Osteoblast (primary cell): ENCODE results near the gene MYL6. TPM values are rescaled to one million over a fixed set of nuclear protein-coding genes. Genes with fewer than 3 reads are reported as not detected.

Source experiments
- DNase-seq: peaks from one replicate; pipeline ENCODE4 v3.0.0; 2011; ENCODE audit warnings: low spot score, mixed read lengths; ENCODE audit not compliant: insufficient read length; ENCODE audit errors: missing footprints
- H2AFZ ChIP-seq: 2 replicates; pipeline ENCODE4 v1.6.0; 2011; ENCODE audit warnings: mild to moderate bottlenecking, low read length
- H3K27ac ChIP-seq: 2 replicates; pipeline ENCODE4 v1.5.1; 2011; ENCODE audit warnings: mild to moderate bottlenecking, low read depth, low read length, moderate library complexity
- H3K27me3 ChIP-seq: 2 replicates; pipeline ENCODE4 v1.6.0; 2012; ENCODE audit warnings: mild to moderate bottlenecking, control low read depth, inconsistent platforms, low read length, moderate library complexity; ENCODE audit not compliant: insufficient read depth
- H3K36me3 ChIP-seq: 2 replicates; pipeline ENCODE4 v1.5.1; 2011; ENCODE audit warnings: mild to moderate bottlenecking, low read length, control low read depth, moderate library complexity; ENCODE audit not compliant: insufficient read depth
- H3K4me1 ChIP-seq: 2 replicates; pipeline ENCODE4 v1.5.1; 2011; ENCODE audit warnings: mild to moderate bottlenecking, low read length, control low read depth, moderate library complexity; ENCODE audit not compliant: insufficient read depth
- H3K4me2 ChIP-seq: 2 replicates; pipeline ENCODE4 v1.6.0; 2011; ENCODE audit warnings: mild to moderate bottlenecking, low read length; ENCODE audit not compliant: insufficient read depth
- H3K4me3 ChIP-seq: fragments of 200-600 bp; sonication (generic); 3 replicates; pipeline ENCODE4 v1.5.1; 2012; ENCODE audit warnings: mild to moderate bottlenecking, low read length, inconsistent platforms; ENCODE audit not compliant: insufficient read depth
- H3K79me2 ChIP-seq: 2 replicates; pipeline ENCODE4 v1.6.0; 2012; ENCODE audit warnings: mild to moderate bottlenecking, low read length, control low read depth, inconsistent platforms; ENCODE audit not compliant: insufficient read depth
- H3K9me3 ChIP-seq: 2 replicates; pipeline ENCODE4 v1.5.1; 2011; ENCODE audit warnings: low read depth, low read length, control low read depth
- H4K20me1 ChIP-seq: 2 replicates; pipeline ENCODE4 v1.6.0; 2012; ENCODE audit warnings: mild to moderate bottlenecking, low read length, control low read depth; ENCODE audit not compliant: insufficient read depth
- CTCF ChIP-seq: IDR thresholded peaks from 2 replicates; pipeline ENCODE4 v1.5.1; 2011; ENCODE audit warnings: mild to moderate bottlenecking, low read depth, low read length, moderate library complexity; ENCODE audit errors: extremely low read depth
- total RNA-seq: library from RNA; depleted of rRNA; stranded (reverse); fragments of >200 nt; gene quantifications from 2 replicates; pipeline ENCODE4 v1.2.3, GENCODE V29; 2012

MYL6 gene
- total RNA-seq, 1 donor = 873 TPM

- Histone ChIP-seq H3K36me3 (peaks cover 41% of the 10 kb centered on the region), H3K27me3 (no peaks in the 10 kb centered on the region), H3K79me2 (no peaks in the 10 kb centered on the region), H3K27ac (no peak overlapping the region), H4K20me1 (peaks cover 13% of the 10 kb centered on the region), H2AFZ (no peak overlapping the region), H3K9me3 (no peaks in the 10 kb centered on the region), H3K4me1 (peaks cover 11% of the 10 kb centered on the region), H3K4me3 (no peak overlapping the region), H3K4me2 (no peak overlapping the region)
- no peak for TF ChIP-seq CTCF
- peak; percentile 31 for DNase-seq
Observed at GRCh38 chr12:56204275-56204674, 46.1 kb downstream of the MYL6 start.

GRCh38 chr12:56205445-56205844 lies 47.3 kb downstream of the MYL6 start:
- Histone ChIP-seq H3K9me3 (no peaks in the 10 kb centered on the region), H4K20me1 (peaks cover 18% of the 10 kb centered on the region)

GRCh38 chr12:56206452-56207166 lies 48.5 kb downstream of the MYL6 start:
- no peak overlapping the region for H2AFZ ChIP-seq
- DNase-seq = peak; percentile 71
- peaks cover 11% of the 10 kb centered on the region for H3K4me1 ChIP-seq
- H3K4me3 ChIP-seq = no peak overlapping the region
- peaks cover 58% of the 10 kb centered on the region for H3K36me3 ChIP-seq
- peak; percentile 66 for TF ChIP-seq CTCF
- H3K27ac ChIP-seq = peak overlapping the region; percentile 34
- peaks cover 3% of the 10 kb centered on the region for H3K79me2 ChIP-seq
- no peaks in the 10 kb centered on the region for H3K9me3 ChIP-seq
- peak overlapping the region; percentile 11 for H3K4me2 ChIP-seq
- H4K20me1 ChIP-seq = peaks cover 18% of the 10 kb centered on the region
- H3K27me3 ChIP-seq = no peaks in the 10 kb centered on the region

More at GRCh38 chr12:56205445-56205844, 47.3 kb downstream of the MYL6 start:
- Histone ChIP-seq H3K36me3 (peaks cover 49% of the 10 kb centered on the region), H3K79me2 (peaks cover 3% of the 10 kb centered on the region), H3K4me1 (peaks cover 11% of the 10 kb centered on the region), H3K27ac (no peak overlapping the region), H3K4me2 (no peak overlapping the region), H3K4me3 (no peak overlapping the region), H3K27me3 (no peaks in the 10 kb centered on the region), H2AFZ (no peak overlapping the region)
- peak; percentile 25 for DNase-seq
- TF ChIP-seq CTCF = no peak

GRCh38 chr12:56208006-56208405 lies 49.8 kb downstream of the MYL6 start:
- H3K36me3 ChIP-seq = peaks cover 70% of the 10 kb centered on the region
- no peak for TF ChIP-seq CTCF
- no peak overlapping the region for H3K4me3 ChIP-seq
- no peaks in the 10 kb centered on the region for H3K9me3 ChIP-seq
- no peak overlapping the region for H3K27ac ChIP-seq
- peaks cover 7% of the 10 kb centered on the region for H3K79me2 ChIP-seq
- H3K4me2 ChIP-seq = no peak overlapping the region
- H3K4me1 ChIP-seq = peaks cover 11% of the 10 kb centered on the region
- H2AFZ ChIP-seq = no peak overlapping the region
- H3K27me3 ChIP-seq = no peaks in the 10 kb centered on the region
- peaks cover 18% of the 10 kb centered on the region for H4K20me1 ChIP-seq
- no peak for DNase-seq

Other genes with a start within 250 kb of the MYL6 start
- gene PYM1, start 230.5 kb upstream of the MYL6 start, total RNA-seq = 25.0 and 31.5 TPM in 2 replicates
- 32.6 and 36.5 TPM in 2 replicates for gene DGKA, start 227.2 kb upstream of the MYL6 start, total RNA-seq
- 0.59 and 0.72 TPM in 2 replicates for gene PMEL, start 192.3 kb upstream of the MYL6 start, total RNA-seq
- gene CDK2, start 191.5 kb upstream of the MYL6 start, total RNA-seq = 13.0 and 13.4 TPM in 2 replicates
- 82.9 and 87.5 TPM in 2 replicates for gene RAB5B, start 184.3 kb upstream of the MYL6 start, total RNA-seq
- gene SUOX, start 161.1 kb upstream of the MYL6 start, total RNA-seq = 12.3 and 13.0 TPM in 2 replicates
- gene IKZF4, start 137.3 kb upstream of the MYL6 start, total RNA-seq = 1.2 and 2.5 TPM in 2 replicates
- 162 and 459 TPM in 2 replicates for gene RPS26, start 116.4 kb upstream of the MYL6 start, total RNA-seq
- 1.1 and 2.4 TPM in 2 replicates for gene ERBB3, start 78.2 kb upstream of the MYL6 start, total RNA-seq
- gene PA2G4, start 53.8 kb upstream of the MYL6 start, total RNA-seq = 99.0 and 115 TPM in 2 replicates
- gene RPL41, start 41.7 kb upstream of the MYL6 start, total RNA-seq = 1,930 and 2,844 TPM in 2 replicates
- 9.0 and 10.6 TPM in 2 replicates for gene ZC3H10, start 40.1 kb upstream of the MYL6 start, total RNA-seq
- 239 and 304 TPM in 2 replicates for gene ESYT1, start 30.1 kb upstream of the MYL6 start, total RNA-seq
- gene MYL6B, start 5.8 kb upstream of the MYL6 start, total RNA-seq = 49.8 and 53.9 TPM in 2 replicates
- 65.9 and 70.4 TPM in 2 replicates for gene SMARCC2, start 31.1 kb downstream of the MYL6 start, total RNA-seq
- 155 and 159 TPM in 2 replicates for gene RNF41, start 63.6 kb downstream of the MYL6 start, total RNA-seq
- 26.8 and 27.4 TPM in 2 replicates for gene NABP2, start 66.0 kb downstream of the MYL6 start, total RNA-seq
- not detected in 2 replicates for gene SLC39A5, start 71.7 kb downstream of the MYL6 start, total RNA-seq
- 17.7 and 18.8 TPM in 2 replicates for gene ANKRD52, start 100.0 kb downstream of the MYL6 start, total RNA-seq
- gene COQ10A, start 108.6 kb downstream of the MYL6 start, total RNA-seq = 10.1 and 14.4 TPM in 2 replicates
- gene CS, start 142.0 kb downstream of the MYL6 start, total RNA-seq = 106 and 114 TPM in 2 replicates
- 82.5 and 83.7 TPM in 2 replicates for gene CNPY2, start 157.6 kb downstream of the MYL6 start, total RNA-seq
- 10.5 and 19.2 TPM in 2 replicates for gene PAN2, start 175.6 kb downstream of the MYL6 start, total RNA-seq
- gene IL23A, start 180.5 kb downstream of the MYL6 start, total RNA-seq = not detected in 2 replicates
- 567 and 652 TPM in 2 replicates for gene STAT2, start 201.7 kb downstream of the MYL6 start, total RNA-seq
- gene APOF, start 204.5 kb downstream of the MYL6 start, total RNA-seq = not detected in 2 replicates